Body of pancreas (tissue), 4 donors: ENCODE measurements around the gene CASP12. TPM values are rescaled to one million over a fixed set of nuclear protein-coding genes. Genes with fewer than 3 reads are reported as not detected.

Source experiments
- ATAC-seq: fragments of 150-250 bp; one replicate; pipeline ENCODE4 v1.9.1; 2016
- DNase-seq, 4 donors: peaks; one replicate each; pipeline ENCODE4 v3.0.0-alpha.2; 2019
- H3K27ac ChIP-seq, 4 donors: fragments of 200-600 bp; sonication (generic); 1 replicate in 3 of 4; 2 replicates in 1 of 4; pipeline versions ENCODE4 v1.5.1 to v1.6.1; 2016 to 2019; ENCODE audit warnings: mild to moderate bottlenecking in 1 of 4, mixed read lengths in 1 of 4, moderate library complexity in 1 of 4
- H3K27me3 ChIP-seq, 2 donors: fragments of 200-600 bp; sonication (generic); one replicate each; pipeline ENCODE4 v1.6.0; 2016; ENCODE audit warnings: mild to moderate bottlenecking in 1 of 2
- H3K36me3 ChIP-seq, 2 donors: fragments of 200-600 bp; sonication (generic); replicated peaks in 1 of 2; 2 replicates each; pipeline ENCODE4 v1.5.1; 2016; ENCODE audit warnings: low read depth in 2 of 2; ENCODE audit not compliant: insufficient read depth in 1 of 2
- H3K4me1 ChIP-seq: fragments of 200-600 bp; sonication (generic); one replicate; pipeline ENCODE4 v1.6.0; 2016
- H3K4me3 ChIP-seq, 2 donors: fragments of 200-600 bp; sonication (generic); 1 replicate in 1 of 2; 2 replicates in 1 of 2; pipeline ENCODE4 v1.5.1; 2016 to 2019
- H3K9me3 ChIP-seq, 3 donors: fragments of 200-600 bp; sonication (generic); 1 replicate in 2 of 3; 2 replicates in 1 of 3; pipeline ENCODE4 v1.5.1; 2016
- CTCF ChIP-seq, 7 experiments: fragments of 450-650 bp in 4 of 7; fragments of 200-600 bp in 3 of 7; sonication (generic) in 3 of 7; IDR thresholded peaks; one replicate each; pipeline ENCODE4 v1.5.1; 2016 to 2019; ENCODE audit warnings: antibody characterized with exemption in 7 of 7
- POLR2A ChIP-seq, 3 donors: fragments of 450-650 bp; IDR thresholded peaks; one replicate each; pipeline ENCODE4 v1.6.1; 2016; ENCODE audit warnings: antibody characterized with exemption in 3 of 3, mild to moderate bottlenecking in 2 of 3
- WGBS, 2 donors: methylation state at CpG; one replicate each; pipeline ENCODE4 v1.1.5; 2017; 5-methylcytosine and 5-hydroxymethylcytosine counted together
- intact Hi-C: fragments of 100-400 bp; cut with DNase I; formaldehyde crosslinking; loops from one replicate; pipeline ENCODE4 v1.15.1; 2023
- total RNA-seq, 2 donors: library from RNA; depleted of rRNA; stranded (reverse); fragments of >200 nt; gene quantifications; one replicate each; pipeline ENCODE4 v1.1.0, GENCODE V29; 2016

CASP12 gene
- total RNA-seq, 2 donors from 2014 or later = 1.6 to 3.6 TPM

- ATAC-seq (no peak), DNase-seq (no peak)
- TF ChIP-seq CTCF (IDR thresholded peaks at IDR 0.05) = no peak
- no peak for TF ChIP-seq POLR2A (IDR thresholded peaks at IDR 0.05)
- H3K9me3 ChIP-seq = no peaks in the 10 kb centered on the region
- H3K36me3 ChIP-seq = no peaks in the 10 kb centered on the region
- no peaks in the 10 kb centered on the region for H3K27me3 ChIP-seq
- no peak overlapping the region for H3K27ac ChIP-seq
- H3K4me1 ChIP-seq = no peaks in the 10 kb centered on the region
- intact Hi-C loops = no loop called here
- no peak overlapping the region for H3K4me3 ChIP-seq
Observed at GRCh38 chr11:104870910-104871309, 27.4 kb downstream of the CASP12 start.

GRCh38 chr11:104866815-104867214 lies 31.4 kb downstream of the CASP12 start:
- no peak for ATAC-seq
- H3K4me3 ChIP-seq = no peak overlapping the region
- H3K36me3 ChIP-seq = no peaks in the 10 kb centered on the region
- no peaks in the 10 kb centered on the region for H3K27me3 ChIP-seq
- no peak overlapping the region for H3K27ac ChIP-seq
- 40 to 49% methylated on average over 2 of the region's 2 CpGs for WGBS, 2 donors
- no peaks in the 10 kb centered on the region for H3K4me1 ChIP-seq
- H3K9me3 ChIP-seq = peaks cover 0 to 7% (median 0%) of the 10 kb centered on the region in 3 donors
- intact Hi-C loops = no loop called here
- no peak for DNase-seq
- TF ChIP-seq CTCF (IDR thresholded peaks at IDR 0.05) = no peak
- no peak for TF ChIP-seq POLR2A (IDR thresholded peaks at IDR 0.05)

GRCh38 chr11:104858882-104859775 lies 39.1 kb downstream of the CASP12 start:
- intact Hi-C loops = no loop called here
- no peak for ATAC-seq
- H3K4me3 ChIP-seq = no peak overlapping the region
- H3K27ac ChIP-seq = no peak overlapping the region
- no peak for TF ChIP-seq CTCF (IDR thresholded peaks at IDR 0.05)
- TF ChIP-seq POLR2A (IDR thresholded peaks at IDR 0.05) = no peak
- WGBS, 2 donors = 70 to 72% methylated on average over 7 of the region's 7 CpGs
- no peaks in the 10 kb centered on the region for H3K27me3 ChIP-seq
- no peaks in the 10 kb centered on the region for H3K4me1 ChIP-seq
- no peak for DNase-seq
- H3K36me3 ChIP-seq = no peaks in the 10 kb centered on the region
- no peaks in the 10 kb centered on the region for H3K9me3 ChIP-seq

- intact Hi-C loops = no loop called here
- DNase-seq (no peak), ATAC-seq (no peak)
- H3K4me3 ChIP-seq = no peak overlapping the region
- no peak overlapping the region for H3K27ac ChIP-seq
- H3K36me3 ChIP-seq = no peaks in the 10 kb centered on the region
- no peaks in the 10 kb centered on the region for H3K4me1 ChIP-seq
- H3K27me3 ChIP-seq = no peaks in the 10 kb centered on the region
- no peaks in the 10 kb centered on the region for H3K9me3 ChIP-seq
- TF ChIP-seq CTCF (IDR thresholded peaks at IDR 0.05) (no peak), POLR2A (IDR thresholded peaks at IDR 0.05) (no peak)
Observed at GRCh38 chr11:104856607-104857006, 41.7 kb downstream of the CASP12 start.

- ATAC-seq (no peak), DNase-seq (no peak)
- Histone ChIP-seq H3K36me3 (no peaks in the 10 kb centered on the region), H3K4me3 (no peak overlapping the region), H3K27me3 (no peaks in the 10 kb centered on the region), H3K27ac (no peak overlapping the region), H3K9me3 (no peaks in the 10 kb centered on the region), H3K4me1 (no peaks in the 10 kb centered on the region)
- 54 to 55% methylated on average over 2 of the region's 2 CpGs for WGBS, 2 donors
- intact Hi-C loops = no loop called here
- no peak for TF ChIP-seq POLR2A (IDR thresholded peaks at IDR 0.05)
- TF ChIP-seq CTCF (IDR thresholded peaks at IDR 0.05) = no peak
Observed at GRCh38 chr11:104855965-104856364, 42.3 kb downstream of the CASP12 start.
